GM12891 (cell line): Measurements from ENCODE around the gene RAB11B.

Experiments
- POLR2A ChIP-seq: IDR thresholded peaks from 2 replicates; pipeline ENCODE4 v1.6.1; 2011; ENCODE audit warnings: low read depth, low read length, control low read depth
- POLR2AphosphoS5 ChIP-seq: IDR thresholded peaks from 2 replicates; pipeline ENCODE4 v1.6.1; 2011; ENCODE audit warnings: low read depth, low read length, control low read depth
- POU2F2 ChIP-seq: IDR thresholded peaks from 2 replicates; pipeline ENCODE4 v1.6.1; 2011; ENCODE audit warnings: low read depth, mild to moderate bottlenecking, control low read depth, low read length, moderate library complexity

DNA sequence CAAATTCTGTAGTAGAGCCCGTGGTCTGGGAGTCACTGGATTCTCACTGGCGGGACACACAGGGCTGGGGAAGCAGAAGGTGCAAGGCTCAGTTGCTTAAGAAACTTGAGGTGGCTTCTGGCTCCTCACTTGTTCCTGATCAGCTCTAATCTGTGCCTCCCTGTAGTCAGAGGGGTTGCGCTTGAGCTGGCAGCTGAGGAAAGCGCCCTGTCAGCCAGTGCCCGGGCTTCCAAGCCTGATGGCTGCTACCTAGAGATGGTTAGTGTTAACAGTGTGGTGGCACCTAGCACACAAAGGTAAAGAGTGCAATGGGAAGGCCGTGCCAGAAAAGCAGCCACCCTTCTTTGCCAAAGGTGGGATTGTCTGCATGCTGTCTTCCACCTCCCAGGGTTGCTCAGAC is 63.5 kb downstream of the RAB11B start:
- TF ChIP-seq POLR2A (no peak), POU2F2 (no peak), POLR2AphosphoS5 (no peak)
